Heart left ventricle (tissue), 16 donors: Measurements from ENCODE around the gene PCAT7. TPM values are rescaled to one million over a fixed set of nuclear protein-coding genes. Genes with fewer than 3 reads are reported as not detected.

ENCODE experiments used
- ATAC-seq, 4 donors: fragments of 200-7000 bp; cut with Tn5 transposase; one replicate each; pipeline ENCODE4 v1.9.1; 2020 to 2022; ENCODE audit warnings: moderate library complexity in 4 of 4, mild to moderate bottlenecking in 3 of 4, moderate number of reproducible peaks in 1 of 4
- DNase-seq, 5 donors: peaks; one replicate each; pipeline ENCODE4 v3.0.0-alpha.2; 2020
- H3K27ac ChIP-seq, 12 donors: fragments of 200-600 bp; sonication (generic) in 4 of 12; one replicate each; pipeline versions ENCODE4 v1.5.0 to v1.8.0; 2016 to 2022; ENCODE audit warnings: mild to moderate bottlenecking in 2 of 12
- H3K27me3 ChIP-seq, 9 donors: fragments of 200-600 bp; sonication (generic) in 2 of 9; one replicate each; pipeline versions ENCODE4 v1.5.1 to v1.8.0; 2016 to 2022; ENCODE audit warnings: mild to moderate bottlenecking in 3 of 9
- H3K36me3 ChIP-seq, 9 donors: fragments of 200-600 bp; sonication (generic) in 2 of 9; one replicate each; pipeline versions ENCODE4 v1.5.0 to v1.8.0; 2018 to 2022; ENCODE audit warnings: mild to moderate bottlenecking in 2 of 9
- H3K4me1 ChIP-seq, 12 donors: fragments of 200-600 bp; sonication (generic) in 4 of 12; one replicate each; pipeline versions ENCODE4 v1.5.0 to v1.8.0; 2016 to 2022; ENCODE audit warnings: mild to moderate bottlenecking in 3 of 12
- H3K4me3 ChIP-seq, 12 donors: fragments of 200-600 bp; sonication (generic) in 4 of 12; one replicate each; pipeline versions ENCODE4 v1.5.0 to v1.8.0; 2017 to 2022; ENCODE audit warnings: mild to moderate bottlenecking in 9 of 12, moderate library complexity in 4 of 12
- H3K9me3 ChIP-seq, 12 donors: fragments of 200-600 bp; sonication (generic) in 4 of 12; one replicate each; pipeline versions ENCODE4 v1.5.0 to v1.8.0; 2016 to 2022; ENCODE audit warnings: mild to moderate bottlenecking in 1 of 12
- POLR2A ChIP-seq, 2 donors: fragments of 450-650 bp; IDR thresholded peaks; one replicate each; pipeline ENCODE4 v1.6.1; 2017; ENCODE audit warnings: antibody characterized with exemption in 2 of 2, mild to moderate bottlenecking in 2 of 2, moderate library complexity in 2 of 2
- WGBS, 4 donors: extraction: QIAGEN DNeasy Blood & Tissue Kit in 2 of 4; methylation state at CpG; one replicate each; pipeline versions ENCODE4 v1.1.5 to v1.1.7; 2013 to 2018; 5-methylcytosine and 5-hydroxymethylcytosine counted together
- intact Hi-C, 10 donors: fragments of 100-400 bp; cut with DNase I; formaldehyde crosslinking; loops; one replicate each; pipeline versions ENCODE4 v1.11.1 to v1.14.2; 2022
- polyA plus RNA-seq, 2 donors: library from polyadenylated mRNA; stranded (reverse); fragments of 200-250 nt; gene quantifications; one replicate each; pipeline ENCODE4 v1.2.3, GENCODE V29; 2013
- total RNA-seq, 9 donors: library from RNA; depleted of rRNA in 2 of 9; stranded (reverse); fragments of >200 nt in 2 of 9; fragmentation: NEBNext Ultra II Directional in 3 of 9; extraction: Animal tissue kit (Norgen Biotek cat#: 25700) in 3 of 9; gene quantifications; one replicate each; pipeline versions ENCODE4 v1.1.0 to v1.2.4, GENCODE V29; 2016 to 2023
- TF ChIP-seq, protein P1 (sequence below), 12 donors: fragments of 200-600 bp; sonication (generic) in 4 of 12; IDR thresholded peaks; one replicate each; pipeline versions ENCODE4 v1.5.0 to v1.8.0; 2018 to 2022; ENCODE audit warnings: antibody characterized with exemption in 12 of 12, mild to moderate bottlenecking in 5 of 12
- donor health status: ischemic (EF 13 %, LVEDD 7.1; RV severe dilation, severe dysfunction).
- donor health status: healthy with polysubstance abuse.
- donor health status: DM: no; HTN: yes; CAD: no.
- donor health status: DM: no; HTN: no; CAD: no.
- donor health status: ischemic (EF 25% LVEDD 6.9; RV normal size, moderate dysfunction).
- donor health status: ischemic (EF 25% LVEDD 5.7; RV mildly dilated, moderate dysfunction).
- donor health status: healthy.
- donor health status: DM: yes; HTN: yes; CAD: no.
- donor health status: ischemic (EF 35%, LVEDD 5.7; RV mildly dilated, moderate dysfunction).
- donor health status: nonischemic (EF 11% LVEDD 7.7; RV severe dilation, severe dysfunction).
- donor health status: DM: yes; HTN: yes; CAD: no.
- donor health status: PGD.
- donor health status: ischemic (EF 29% LVEDD 5.4; RV normal size, mild dysfunction).
- donor health status: nonischemic (EF 23%, LVEDD 6.1; RV moderate dilation, normal function).

The PCAT7 gene
- total and polyA plus RNA-seq, 11 donors = not detected

DNA sequence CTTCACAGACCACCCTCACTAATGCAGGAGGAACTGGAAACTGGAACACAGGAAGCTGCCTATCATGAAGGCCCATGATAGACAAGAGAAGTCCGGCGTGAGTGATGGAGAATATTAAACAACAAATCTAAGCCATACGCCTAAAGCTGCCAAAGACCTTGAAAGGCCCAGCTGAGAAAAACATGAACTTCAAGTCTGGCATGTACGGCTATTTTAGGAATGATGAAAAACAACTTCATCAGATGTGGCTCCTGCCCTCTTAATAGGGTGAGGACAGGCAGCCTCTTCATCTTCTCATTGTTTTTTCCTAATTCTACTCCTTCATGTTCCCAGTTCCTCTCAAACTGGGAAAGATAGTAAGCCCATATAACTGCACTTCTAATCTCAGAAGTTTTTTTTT, 64.1 kb downstream of the PCAT7 start:
- ATAC-seq (no peak), DNase-seq (no peak)
- Histone ChIP-seq H3K4me1 (no peaks in the 10 kb centered on the region), H3K4me3 (no peak overlapping the region), H3K36me3 (no peaks in the 10 kb centered on the region), H3K27me3 (no peaks in the 10 kb centered on the region), H3K9me3 (no peaks in the 10 kb centered on the region), H3K27ac (no peak overlapping the region)
- 41 to 47% (median 44%) methylated on average over 4 of the region's 4 CpGs for WGBS, 4 donors
- TF ChIP-seq, protein P1, sequence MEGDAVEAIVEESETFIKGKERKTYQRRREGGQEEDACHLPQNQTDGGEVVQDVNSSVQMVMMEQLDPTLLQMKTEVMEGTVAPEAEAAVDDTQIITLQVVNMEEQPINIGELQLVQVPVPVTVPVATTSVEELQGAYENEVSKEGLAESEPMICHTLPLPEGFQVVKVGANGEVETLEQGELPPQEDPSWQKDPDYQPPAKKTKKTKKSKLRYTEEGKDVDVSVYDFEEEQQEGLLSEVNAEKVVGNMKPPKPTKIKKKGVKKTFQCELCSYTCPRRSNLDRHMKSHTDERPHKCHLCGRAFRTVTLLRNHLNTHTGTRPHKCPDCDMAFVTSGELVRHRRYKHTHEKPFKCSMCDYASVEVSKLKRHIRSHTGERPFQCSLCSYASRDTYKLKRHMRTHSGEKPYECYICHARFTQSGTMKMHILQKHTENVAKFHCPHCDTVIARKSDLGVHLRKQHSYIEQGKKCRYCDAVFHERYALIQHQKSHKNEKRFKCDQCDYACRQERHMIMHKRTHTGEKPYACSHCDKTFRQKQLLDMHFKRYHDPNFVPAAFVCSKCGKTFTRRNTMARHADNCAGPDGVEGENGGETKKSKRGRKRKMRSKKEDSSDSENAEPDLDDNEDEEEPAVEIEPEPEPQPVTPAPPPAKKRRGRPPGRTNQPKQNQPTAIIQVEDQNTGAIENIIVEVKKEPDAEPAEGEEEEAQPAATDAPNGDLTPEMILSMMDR (IDR thresholded peaks at IDR 0.05) = no peak
- no peak for TF ChIP-seq POLR2A (IDR thresholded peaks at IDR 0.05)
- intact Hi-C loops = no loop called here

Other genes starting within 250 kb of the PCAT7 start
- not detected for gene NUTM2F, start 226.4 kb upstream of the PCAT7 start, total RNA-seq
- gene NUTM2F, start 226.4 kb upstream of the PCAT7 start, polyA plus RNA-seq = not detected
- gene FBP2, start 38.7 kb downstream of the PCAT7 start, total RNA-seq = not detected
- gene FBP2, start 38.7 kb downstream of the PCAT7 start, polyA plus RNA-seq = under 1 TPM in 1 of 2 donors, not detected in 1; 0.30 TPM
- 10 to 100 TPM in 1 of 9 donors, 1 to 10 TPM in 3, under 1 TPM in 5; 0.51 to 18.5 (median 0.94) TPM for gene FBP1, start 84.4 kb downstream of the PCAT7 start, total RNA-seq
- gene FBP1, start 84.4 kb downstream of the PCAT7 start, polyA plus RNA-seq = 1 to 10 TPM in 1 of 2 donors, under 1 TPM in 1; 0.50 to 1.3 TPM
- 100 to 1,000 TPM; 123 to 310 (median 185) TPM for gene AOPEP, start 171.6 kb downstream of the PCAT7 start, total RNA-seq
- gene AOPEP, start 171.6 kb downstream of the PCAT7 start, polyA plus RNA-seq = 100 to 1,000 TPM; 105 to 252 TPM